GM21447 (cell line): Measurements from ENCODE around the gene AMELY.
"Not testable (repeated sequence)": the region's sequence is repeated elsewhere in the genome, so short reads cannot be mapped to it uniquely, and the experiment has no call there.

ENCODE experiments used
- ATAC-seq: cut with Tn5 transposase; IDR thresholded peaks from one replicate; pipeline ENCODE4 v1.9.1; 2021; ENCODE audit not compliant: unreplicated experiment

AMELY gene

GRCh38 chrY:6911253-6911881, at the start of gene AMELY:
Gene AMELY (minus strand): TSS chrY:6911752. CDS start chrY:6872608, 39,144 bp downstream.
- no peak for ATAC-seq

GRCh38 chrY:6949947-6950346, 38.4 kb upstream of the AMELY start:
- no peak for ATAC-seq

- no peak for ATAC-seq
Observed at GRCh38 chrY:6948378-6948777, 36.8 kb upstream of the AMELY start.

- no peak for ATAC-seq
Observed at GRCh38 chrY:6947695-6948094, 36.1 kb upstream of the AMELY start.

GRCh38 chrY:6935497-6935896, 23.9 kb upstream of the AMELY start:
- no peak for ATAC-seq

GRCh38 chrY:6931779-6932396, 20.3 kb upstream of the AMELY start:
- ATAC-seq: no peak

- ATAC-seq: no peak
Observed at GRCh38 chrY:6929237-6929636, 17.7 kb upstream of the AMELY start.

- no peak for ATAC-seq
Observed at GRCh38 chrY:6928265-6928664, 16.7 kb upstream of the AMELY start.

GRCh38 chrY:6921061-6921460, 9.5 kb upstream of the AMELY start:
- ATAC-seq: no peak

- no peak for ATAC-seq
Observed at GRCh38 chrY:6913362-6913761, 1.8 kb upstream of the AMELY start.

- no peak for ATAC-seq
Observed at GRCh38 chrY:6910372-6911252, 940 bp downstream of the AMELY start, which contains the start of gene TBL1Y. Gene TBL1Y (plus strand): TSS chrY:6910697. CDS start chrY:7025085, 114,388 bp downstream.

GRCh38 chrY:6909856-6910255, 1.7 kb downstream of the AMELY start:
- ATAC-seq: no peak

- no peak for ATAC-seq
Observed at GRCh38 chrY:6909118-6909521, 2.4 kb downstream of the AMELY start.

- not testable (repeated sequence) for ATAC-seq
Observed at GRCh38 chrY:6908021-6908420, 3.5 kb downstream of the AMELY start.

GRCh38 chrY:6907591-6907990, 4.0 kb downstream of the AMELY start:
- ATAC-seq: no peak

GRCh38 chrY:6902116-6902515, 9.4 kb downstream of the AMELY start:
- ATAC-seq: not testable (repeated sequence)

- no peak for ATAC-seq
Observed at GRCh38 chrY:6895236-6895635, 16.3 kb downstream of the AMELY start.

GRCh38 chrY:6894496-6894895, 17.1 kb downstream of the AMELY start:
- ATAC-seq: no peak

- ATAC-seq: no peak
Observed at GRCh38 chrY:6849384-6849783, 62.2 kb downstream of the AMELY start.

GRCh38 chrY:6842650-6843049, 68.9 kb downstream of the AMELY start:
- ATAC-seq: not testable (repeated sequence)
